OCI-LY1 (cell line): ENCODE data around the gene RASD1.
"Not testable (repeated sequence)": the region's sequence is repeated elsewhere in the genome, so short reads cannot be mapped to it uniquely, and the experiment has no call there.

Experiments
- H2AFZ ChIP-seq: fragments of 200-600 bp; sonication (generic), shearing (Covaris generic); 2 replicates; pipeline ENCODE4 v1.6.0; 2014; ENCODE audit warnings: antibody characterized with exemption, mild to moderate bottlenecking, low read length
- H3F3A ChIP-seq: fragments of 200-600 bp; sonication (generic), shearing (Covaris generic); 2 replicates; pipeline ENCODE4 v1.6.0; 2014; ENCODE audit warnings: mild to moderate bottlenecking, antibody characterized with exemption, low read length, moderate library complexity; ENCODE audit not compliant: insufficient read depth
- H3K27ac ChIP-seq: fragments of 200-600 bp; sonication (generic); 2 replicates; pipeline ENCODE4 v1.5.1; 2014; ENCODE audit warnings: low read length, mixed run types, mild to moderate bottlenecking, low read depth; ENCODE audit not compliant: poor library complexity, severe bottlenecking
- H3K27me3 ChIP-seq: fragments of 200-600 bp; sonication (generic); 2 replicates; pipeline ENCODE4 v1.6.0; 2014; ENCODE audit warnings: antibody characterized with exemption, mild to moderate bottlenecking, low read length, moderate library complexity; ENCODE audit not compliant: insufficient read depth
- H3K36me3 ChIP-seq: fragments of 200-600 bp; sonication (generic); 2 replicates; pipeline ENCODE4 v1.6.1; 2014; ENCODE audit warnings: mild to moderate bottlenecking, antibody characterized with exemption, low read length, moderate library complexity, mixed read lengths; ENCODE audit not compliant: insufficient read depth
- H3K4me1 ChIP-seq: fragments of 200-600 bp; sonication (generic); 2 replicates; pipeline ENCODE4 v1.5.1; 2014; ENCODE audit warnings: mild to moderate bottlenecking, low read length, moderate library complexity; ENCODE audit not compliant: insufficient read depth, severe bottlenecking
- H3K4me2 ChIP-seq: fragments of 200-600 bp; sonication (generic), shearing (Covaris generic); 2 replicates; pipeline ENCODE4 v1.6.1; 2014; ENCODE audit warnings: low read length
- H3K4me3 ChIP-seq: fragments of 200-600 bp; sonication (generic); 2 replicates; pipeline ENCODE4 v1.5.1; 2014; ENCODE audit warnings: low read length, low read depth, mild to moderate bottlenecking, mixed read lengths; ENCODE audit not compliant: poor library complexity, severe bottlenecking
- H3K79me2 ChIP-seq: fragments of 200-600 bp; shearing (Covaris generic); 2 replicates; pipeline ENCODE4 v1.6.1; 2016; ENCODE audit warnings: mixed run types, low read length, mixed read lengths; ENCODE audit not compliant: insufficient read depth
- H3K9ac ChIP-seq: fragments of 200-600 bp; sonication (generic), shearing (Covaris generic); 2 replicates; pipeline ENCODE4 v1.6.1; 2014; ENCODE audit warnings: mild to moderate bottlenecking, low read length, mixed read lengths
- H3K9me2 ChIP-seq: fragments of 200-600 bp; sonication (generic), shearing (Covaris generic); 2 replicates; pipeline ENCODE4 v1.6.1; 2014; ENCODE audit warnings: low read depth, mild to moderate bottlenecking, low read length, mixed read lengths
- H3K9me3 ChIP-seq: fragments of 200-600 bp; shearing (Covaris generic); 2 replicates; pipeline ENCODE4 v1.6.1; 2014; ENCODE audit warnings: low read length, mixed read lengths
- H4K20me1 ChIP-seq: fragments of 200-600 bp; sonication (generic), shearing (Covaris generic); 2 replicates; pipeline ENCODE4 v1.6.0; 2016; ENCODE audit warnings: mild to moderate bottlenecking, low read length; ENCODE audit not compliant: insufficient read depth
- CTCF ChIP-seq: fragments of 200-600 bp; sonication (generic), shearing (Covaris generic); IDR thresholded peaks from 2 replicates; pipeline ENCODE4 v1.5.1; 2017; ENCODE audit warnings: mild to moderate bottlenecking, antibody characterized with exemption, low read length, moderate library complexity, mixed read lengths
- EZH2 ChIP-seq: fragments of 200-600 bp; sonication (generic), shearing (Covaris generic); IDR thresholded peaks from 2 replicates; pipeline ENCODE4 v1.8.0; 2017; ENCODE audit warnings: borderline replicate concordance, mixed run types, mild to moderate bottlenecking, antibody characterized with exemption, low read length, moderate library complexity, mixed read lengths

Gene RASD1

GRCh38 chr17:17457680-17458079, 38.5 kb downstream of the RASD1 start:
- no peaks in the 10 kb centered on the region for H3K9me3 ChIP-seq
- H3K4me2 ChIP-seq, result no peak overlapping the region
- no peak overlapping the region for H3K9ac ChIP-seq
- H3F3A ChIP-seq, result no peaks in the 10 kb centered on the region
- no peaks in the 10 kb centered on the region for H4K20me1 ChIP-seq
- no peak overlapping the region for H3K4me3 ChIP-seq
- no peak overlapping the region for H3K27ac ChIP-seq
- H3K9me2 ChIP-seq, result no peaks in the 10 kb centered on the region
- H3K79me2 ChIP-seq, result no peaks in the 10 kb centered on the region
- H3K4me1 ChIP-seq, result no peaks in the 10 kb centered on the region
- H2AFZ ChIP-seq, result no peak overlapping the region
- no peaks in the 10 kb centered on the region for H3K36me3 ChIP-seq
- TF ChIP-seq CTCF, result no peak
- no peak for TF ChIP-seq EZH2
- no peaks in the 10 kb centered on the region for H3K27me3 ChIP-seq

- no peak for TF ChIP-seq EZH2
- no peak for TF ChIP-seq CTCF
- H3K9me3 ChIP-seq, result no peaks in the 10 kb centered on the region
- no peaks in the 10 kb centered on the region for H3K36me3 ChIP-seq
- no peak overlapping the region for H3K27ac ChIP-seq
- H2AFZ ChIP-seq, result no peak overlapping the region
- 0 out of 2 replicates have a peak, but pooled peaks cover under 1% of the 10 kb centered on the region for H3K27me3 ChIP-seq
- no peaks in the 10 kb centered on the region for H3K79me2 ChIP-seq
- H3K4me2 ChIP-seq, result no peak overlapping the region
- no peaks in the 10 kb centered on the region for H3K4me1 ChIP-seq
- no peak overlapping the region for H3K4me3 ChIP-seq
- no peaks in the 10 kb centered on the region for H3F3A ChIP-seq
- H3K9me2 ChIP-seq, result no peaks in the 10 kb centered on the region
- no peak overlapping the region for H3K9ac ChIP-seq
- no peaks in the 10 kb centered on the region for H4K20me1 ChIP-seq
These were observed 39.9 kb downstream of the RASD1 start for GRCh38 chr17:17456251-17456650.

- no peak for TF ChIP-seq EZH2
- no peak for TF ChIP-seq CTCF
- H2AFZ ChIP-seq, result no peak overlapping the region
These were observed 41.0 kb downstream of the RASD1 start for GRCh38 chr17:17455173-17455572.

GRCh38 chr17:17454700-17455099, 41.5 kb downstream of the RASD1 start:
- not testable (repeated sequence) for H3K4me3 ChIP-seq, H3K9ac ChIP-seq, H3F3A ChIP-seq, H3K79me2 ChIP-seq, H3K4me1 ChIP-seq, H4K20me1 ChIP-seq, H3K27me3 ChIP-seq, H3K27ac ChIP-seq, H2AFZ ChIP-seq, H3K9me2 ChIP-seq, H3K36me3 ChIP-seq, H3K4me2 ChIP-seq, H3K9me3 ChIP-seq

More at GRCh38 chr17:17455173-17455572, 41.0 kb downstream of the RASD1 start:
- H3K27ac ChIP-seq, result no peak overlapping the region
- H3F3A ChIP-seq, result no peaks in the 10 kb centered on the region
- H3K79me2 ChIP-seq, result no peaks in the 10 kb centered on the region
- H3K4me3 ChIP-seq, result no peak overlapping the region
- no peaks in the 10 kb centered on the region for H3K9me2 ChIP-seq
- H3K9me3 ChIP-seq, result no peaks in the 10 kb centered on the region
- no peak overlapping the region for H3K9ac ChIP-seq
- H3K4me2 ChIP-seq, result no peak overlapping the region
- no peaks in the 10 kb centered on the region for H3K4me1 ChIP-seq
- 0 out of 2 replicates have a peak, but pooled peaks cover 3% of the 10 kb centered on the region for H3K27me3 ChIP-seq
- H3K36me3 ChIP-seq, result no peaks in the 10 kb centered on the region
- no peaks in the 10 kb centered on the region for H4K20me1 ChIP-seq
